Body of pancreas (tissue), 4 donors: ENCODE measurements around the gene DLGAP1. TPM values are rescaled to one million over a fixed set of nuclear protein-coding genes. Genes with fewer than 3 reads are reported as not detected.
A peak's percentile ranks its signal among the peaks of the same experiment; 100 is the strongest.

ENCODE experiments used
- ATAC-seq: fragments of 150-250 bp; one replicate; pipeline ENCODE4 v1.9.1; 2016
- DNase-seq, 4 donors: peaks; one replicate each; pipeline ENCODE4 v3.0.0-alpha.2; 2019
- H3K27ac ChIP-seq, 4 donors: fragments of 200-600 bp; sonication (generic); 1 replicate in 3 of 4; 2 replicates in 1 of 4; pipeline versions ENCODE4 v1.5.1 to v1.6.1; 2016 to 2019; ENCODE audit warnings: mild to moderate bottlenecking in 1 of 4, mixed read lengths in 1 of 4, moderate library complexity in 1 of 4
- H3K27me3 ChIP-seq, 2 donors: fragments of 200-600 bp; sonication (generic); one replicate each; pipeline ENCODE4 v1.6.0; 2016; ENCODE audit warnings: mild to moderate bottlenecking in 1 of 2
- H3K36me3 ChIP-seq, 2 donors: fragments of 200-600 bp; sonication (generic); replicated peaks in 1 of 2; 2 replicates each; pipeline ENCODE4 v1.5.1; 2016; ENCODE audit warnings: low read depth in 2 of 2; ENCODE audit not compliant: insufficient read depth in 1 of 2
- H3K4me1 ChIP-seq: fragments of 200-600 bp; sonication (generic); one replicate; pipeline ENCODE4 v1.6.0; 2016
- H3K4me3 ChIP-seq, 2 donors: fragments of 200-600 bp; sonication (generic); 1 replicate in 1 of 2; 2 replicates in 1 of 2; pipeline ENCODE4 v1.5.1; 2016 to 2019
- H3K9me3 ChIP-seq, 3 donors: fragments of 200-600 bp; sonication (generic); 1 replicate in 2 of 3; 2 replicates in 1 of 3; pipeline ENCODE4 v1.5.1; 2016
- POLR2A ChIP-seq, 3 donors: fragments of 450-650 bp; IDR thresholded peaks; one replicate each; pipeline ENCODE4 v1.6.1; 2016; ENCODE audit warnings: antibody characterized with exemption in 3 of 3, mild to moderate bottlenecking in 2 of 3
- WGBS, 2 donors: methylation state at CpG; one replicate each; pipeline ENCODE4 v1.1.5; 2017; 5-methylcytosine and 5-hydroxymethylcytosine counted together
- intact Hi-C: fragments of 100-400 bp; cut with DNase I; formaldehyde crosslinking; loops from one replicate; pipeline ENCODE4 v1.15.1; 2023
- total RNA-seq, 2 donors: library from RNA; depleted of rRNA; stranded (reverse); fragments of >200 nt; gene quantifications; one replicate each; pipeline ENCODE4 v1.1.0, GENCODE V29; 2016
- TF ChIP-seq, protein P1 (sequence below), 7 experiments: fragments of 450-650 bp in 4 of 7; fragments of 200-600 bp in 3 of 7; sonication (generic) in 3 of 7; IDR thresholded peaks; one replicate each; pipeline ENCODE4 v1.5.1; 2016 to 2019; ENCODE audit warnings: antibody characterized with exemption in 7 of 7

DLGAP1 gene
- total RNA-seq, 2 donors from 2014 or later = 0.52 to 7.9 TPM

DNA sequence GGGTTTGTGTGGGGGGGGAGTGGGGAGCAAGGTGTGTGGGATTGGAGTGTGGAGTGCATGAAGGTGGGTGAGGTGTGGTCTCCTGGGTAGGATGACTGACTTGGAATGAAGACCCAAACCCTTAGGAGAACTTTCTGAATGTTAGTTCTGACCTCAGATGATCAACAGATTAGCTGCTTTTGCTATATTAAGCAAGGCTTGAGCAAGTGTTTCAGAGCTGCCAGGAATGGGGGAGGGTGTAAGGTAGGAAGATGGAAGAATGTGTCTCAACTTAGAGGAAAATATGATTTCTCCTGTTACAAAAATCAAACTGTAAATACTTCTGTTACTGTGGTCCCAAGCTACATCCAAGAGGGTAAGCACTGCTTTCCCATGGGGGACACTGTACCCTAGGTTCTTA lies 731.6 kb downstream of the DLGAP1 start:
- Histone ChIP-seq H3K4me3 (no peak overlapping the region), H3K27ac (no peak overlapping the region), H3K9me3 (no peaks in the 10 kb centered on the region), H3K27me3 (no peaks in the 10 kb centered on the region), H3K4me1 (peaks cover 8% of the 10 kb centered on the region), H3K36me3 (no peaks in the 10 kb centered on the region)
- TF ChIP-seq, protein P1, sequence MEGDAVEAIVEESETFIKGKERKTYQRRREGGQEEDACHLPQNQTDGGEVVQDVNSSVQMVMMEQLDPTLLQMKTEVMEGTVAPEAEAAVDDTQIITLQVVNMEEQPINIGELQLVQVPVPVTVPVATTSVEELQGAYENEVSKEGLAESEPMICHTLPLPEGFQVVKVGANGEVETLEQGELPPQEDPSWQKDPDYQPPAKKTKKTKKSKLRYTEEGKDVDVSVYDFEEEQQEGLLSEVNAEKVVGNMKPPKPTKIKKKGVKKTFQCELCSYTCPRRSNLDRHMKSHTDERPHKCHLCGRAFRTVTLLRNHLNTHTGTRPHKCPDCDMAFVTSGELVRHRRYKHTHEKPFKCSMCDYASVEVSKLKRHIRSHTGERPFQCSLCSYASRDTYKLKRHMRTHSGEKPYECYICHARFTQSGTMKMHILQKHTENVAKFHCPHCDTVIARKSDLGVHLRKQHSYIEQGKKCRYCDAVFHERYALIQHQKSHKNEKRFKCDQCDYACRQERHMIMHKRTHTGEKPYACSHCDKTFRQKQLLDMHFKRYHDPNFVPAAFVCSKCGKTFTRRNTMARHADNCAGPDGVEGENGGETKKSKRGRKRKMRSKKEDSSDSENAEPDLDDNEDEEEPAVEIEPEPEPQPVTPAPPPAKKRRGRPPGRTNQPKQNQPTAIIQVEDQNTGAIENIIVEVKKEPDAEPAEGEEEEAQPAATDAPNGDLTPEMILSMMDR (IDR thresholded peaks at IDR 0.05) = no peak
- TF ChIP-seq POLR2A (IDR thresholded peaks at IDR 0.05) = no peak
- DNase-seq = no peak
- intact Hi-C loops = no loop called here
- no peak for ATAC-seq

DNA sequence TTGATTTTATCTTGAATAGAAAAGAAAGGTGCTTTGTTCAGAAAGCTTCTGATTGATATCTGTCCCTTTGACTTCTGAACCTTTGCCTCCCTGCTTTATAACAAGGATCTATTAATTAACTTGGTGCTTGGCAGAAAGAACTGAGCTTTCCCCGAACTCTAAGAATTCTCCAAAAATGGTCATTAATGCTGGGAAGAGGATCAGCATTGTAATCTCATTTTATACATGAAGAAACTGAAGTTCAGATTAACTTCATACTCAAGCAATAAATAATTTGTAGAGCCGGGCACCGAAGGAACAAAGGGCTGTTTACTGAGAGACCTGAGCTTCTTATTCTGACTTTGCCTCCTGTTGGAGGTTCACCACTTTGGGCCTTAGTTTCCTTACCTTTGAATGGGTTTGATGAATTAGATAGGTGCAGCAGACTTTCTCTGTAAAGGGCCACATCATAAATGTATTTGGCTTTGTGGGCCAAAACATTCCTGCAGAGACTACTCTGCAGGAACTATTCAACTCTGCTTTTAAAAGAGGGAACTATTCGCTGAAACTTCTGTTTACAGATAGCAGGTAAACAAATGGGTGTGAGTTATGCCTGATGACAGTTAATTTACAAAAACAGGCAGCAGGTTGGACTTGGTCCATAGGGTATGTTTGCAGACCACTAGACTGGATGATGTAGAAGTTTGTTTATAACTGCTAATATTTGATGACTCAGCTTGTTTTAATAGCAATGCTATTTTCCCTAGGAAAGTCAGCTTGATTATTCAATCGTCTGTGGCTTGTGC lies 732.3 kb downstream of the DLGAP1 start:
- no peak for DNase-seq
- WGBS, 2 donors = 40 to 49% methylated on average over 5 of the region's 5 CpGs

DNA sequence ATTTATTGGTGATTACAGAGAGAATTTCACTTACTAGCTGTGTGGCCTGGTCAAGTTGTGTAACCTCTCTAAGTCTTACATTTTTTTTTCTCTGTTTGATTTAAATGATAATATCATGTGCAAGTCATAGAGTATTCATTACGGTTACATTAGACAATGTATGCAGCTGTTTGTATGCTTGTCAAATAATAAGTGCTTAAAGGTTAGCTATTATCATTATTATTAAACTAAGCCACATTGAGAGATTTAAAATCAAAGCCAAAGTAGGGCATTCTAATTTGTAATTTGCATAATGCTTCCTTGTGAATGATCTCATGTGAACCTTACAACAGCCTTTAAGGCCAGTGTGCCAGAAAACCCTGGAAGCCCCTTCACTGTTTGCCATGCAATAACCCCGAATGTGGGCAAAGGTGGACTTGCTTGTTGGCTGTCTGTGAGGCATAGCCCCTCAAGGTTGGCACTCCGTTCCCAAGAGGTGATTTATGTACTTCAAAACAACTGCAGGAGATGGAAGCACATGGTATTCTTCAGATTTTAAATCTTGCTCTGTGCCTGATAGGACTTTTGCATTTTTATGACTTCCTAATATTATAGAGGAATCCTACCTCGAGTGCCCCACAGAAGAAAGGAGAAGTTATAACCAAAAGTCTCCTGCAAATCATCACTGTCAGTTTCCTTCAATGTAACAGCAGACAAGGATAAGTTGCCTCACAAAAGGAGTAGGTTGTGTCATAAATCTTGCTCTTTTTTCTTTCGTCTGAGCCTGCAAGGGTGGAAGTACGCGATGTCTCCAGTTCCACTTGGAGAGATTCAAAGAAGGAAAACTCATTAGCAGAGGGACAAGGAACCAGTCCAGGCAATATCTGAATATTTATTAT lies 733.1 kb downstream of the DLGAP1 start:
- no peaks in the 10 kb centered on the region for H3K27me3 ChIP-seq
- intact Hi-C loops = no loop called here
- ATAC-seq = no peak
- peak overlapping the region in 1 of 4 donors; percentile 46 for H3K27ac ChIP-seq
- no peaks in the 10 kb centered on the region for H3K9me3 ChIP-seq
- DNase-seq = peak in 1 of 4 donors; percentile 27
- H3K4me3 ChIP-seq = no peak overlapping the region
- WGBS, 2 donors = 66 to 69% methylated on average over 7 of the region's 7 CpGs
- H3K4me1 ChIP-seq = peaks cover 8% of the 10 kb centered on the region
- TF ChIP-seq, protein P1 (IDR thresholded peaks at IDR 0.05) = no peak
- TF ChIP-seq POLR2A (IDR thresholded peaks at IDR 0.05) = no peak
- H3K36me3 ChIP-seq = no peaks in the 10 kb centered on the region

More for the DNA sequence above, 732.3 kb downstream of the DLGAP1 start:
- H3K27me3 ChIP-seq = no peaks in the 10 kb centered on the region
- peaks cover 8% of the 10 kb centered on the region for H3K4me1 ChIP-seq
- H3K9me3 ChIP-seq = no peaks in the 10 kb centered on the region
- intact Hi-C loops = no loop called here
- no peak for TF ChIP-seq POLR2A (IDR thresholded peaks at IDR 0.05)
- TF ChIP-seq, protein P1 (IDR thresholded peaks at IDR 0.05) = no peak
- no peaks in the 10 kb centered on the region for H3K36me3 ChIP-seq
- H3K27ac ChIP-seq = peak overlapping the region in 1 of 4 donors; percentile 46
- no peak overlapping the region for H3K4me3 ChIP-seq
- no peak for ATAC-seq

- 83 to 89% methylated on average over 4 of the region's 4 CpGs for WGBS, 2 donors
- Histone ChIP-seq H3K4me1 (peaks cover 8% of the 10 kb centered on the region), H3K9me3 (no peaks in the 10 kb centered on the region), H3K27ac (no peak overlapping the region), H3K36me3 (no peaks in the 10 kb centered on the region), H3K27me3 (no peaks in the 10 kb centered on the region), H3K4me3 (no peak overlapping the region)
- intact Hi-C loops = no loop called here
- DNase-seq (no peak), ATAC-seq (no peak)
- TF ChIP-seq POLR2A (IDR thresholded peaks at IDR 0.05) = no peak
- TF ChIP-seq, protein P1 (IDR thresholded peaks at IDR 0.05) = no peak
Measured at GRCh38 chr18:3720818-3721545, 734.1 kb downstream of the DLGAP1 start.
